GM18858 (cell line): ENCODE data around the gene AFF2.

Experiments used
- ATAC-seq: cut with Tn5 transposase; IDR thresholded peaks from one replicate; pipeline ENCODE4 v1.9.1; 2021; ENCODE audit not compliant: unreplicated experiment

The AFF2 gene

DNA sequence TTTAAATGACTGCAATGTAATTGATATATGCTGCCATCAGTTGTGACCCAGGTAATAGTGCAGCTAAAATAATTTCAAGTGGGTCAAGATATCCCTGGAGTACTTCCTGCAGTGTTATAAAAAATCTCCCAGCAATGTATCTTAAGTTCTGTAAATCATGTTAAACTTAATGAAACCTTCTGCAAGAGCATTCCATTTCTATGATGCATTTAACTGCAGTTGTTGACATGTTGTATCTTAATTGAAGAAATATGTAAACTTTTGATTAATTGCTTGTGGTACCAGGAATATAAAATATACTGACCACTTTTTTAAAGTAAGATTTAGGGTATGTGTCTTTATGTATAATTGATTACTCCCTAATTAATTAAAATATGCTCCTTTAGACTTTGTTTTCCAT is 213.6 kb downstream of the AFF2 start:
- ATAC-seq: no peak

DNA sequence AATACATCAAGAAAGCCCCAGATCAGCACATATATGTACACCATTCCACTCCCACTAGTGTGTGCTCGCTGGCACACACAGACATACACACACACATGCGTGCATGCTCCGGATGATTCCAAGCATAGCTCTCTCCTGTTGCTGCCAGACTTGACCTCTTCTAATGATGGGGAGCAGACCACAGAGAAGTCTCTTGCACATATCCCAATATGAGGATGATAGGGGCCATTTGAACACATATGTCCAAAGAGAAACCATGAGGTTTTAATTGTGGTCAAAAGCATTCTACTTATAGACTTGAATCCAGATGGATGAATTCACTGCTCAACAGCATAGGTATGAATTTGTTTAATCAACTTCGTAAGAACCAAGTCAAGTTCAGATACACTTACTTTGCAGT is 214.9 kb downstream of the AFF2 start:
- no peak for ATAC-seq

DNA sequence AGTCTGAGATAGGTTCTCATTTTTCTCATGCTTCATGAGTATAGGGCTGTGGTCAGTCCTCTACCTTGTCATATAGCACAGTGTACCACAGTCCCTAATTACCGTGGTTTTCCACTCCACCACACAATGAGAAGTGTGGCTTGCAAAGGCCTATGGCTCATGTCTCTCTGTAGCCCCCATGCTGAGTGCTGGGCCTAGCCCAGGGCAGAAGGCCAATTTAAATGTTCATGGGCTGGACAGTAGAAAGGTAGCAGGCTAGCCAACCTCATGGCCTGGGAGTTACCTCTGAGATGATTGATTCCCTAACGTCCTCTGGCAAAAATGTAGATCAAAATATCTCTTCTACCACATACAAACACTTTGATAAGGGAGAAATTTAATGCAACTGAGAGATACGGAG is 222.5 kb downstream of the AFF2 start:
- no peak for ATAC-seq

DNA sequence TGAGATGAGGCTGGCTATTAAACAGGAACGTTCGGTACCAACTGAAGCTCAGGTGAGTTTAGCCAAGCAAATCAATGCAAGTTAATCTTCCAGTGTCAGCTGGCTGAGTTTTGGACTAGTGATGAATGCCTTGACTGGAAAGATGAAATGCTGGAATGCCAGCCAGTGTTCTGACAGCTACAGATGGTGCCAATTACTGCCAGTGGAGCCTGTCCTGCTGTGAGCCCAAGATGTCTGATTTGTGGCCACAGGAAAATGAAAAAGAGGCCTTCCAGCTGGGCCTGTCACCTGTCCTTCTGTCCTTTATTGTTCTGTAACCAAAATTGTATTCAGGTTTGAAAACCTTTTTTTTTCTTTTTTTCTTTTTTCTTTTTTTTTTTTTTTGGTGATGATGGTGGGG is 223.1 kb downstream of the AFF2 start:
- no peak for ATAC-seq

DNA sequence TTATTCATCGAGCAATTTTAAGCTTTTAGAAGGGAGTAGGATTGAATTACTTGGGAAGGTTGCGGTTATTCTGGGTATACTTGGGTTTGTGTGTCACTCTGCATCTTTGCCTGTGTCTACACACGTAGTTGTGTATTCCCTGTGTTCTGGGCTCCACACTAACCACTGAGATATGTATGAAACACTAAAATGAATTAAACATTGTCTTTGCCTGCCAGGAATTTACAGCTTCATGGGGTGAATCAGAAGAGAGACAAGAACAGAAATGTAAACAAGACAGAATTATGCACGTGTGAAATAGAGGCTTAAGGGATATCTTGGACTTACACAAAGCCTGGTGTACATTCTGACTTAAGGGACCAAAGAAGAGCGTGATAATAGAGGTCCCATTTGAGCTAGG is 228.5 kb downstream of the AFF2 start:
- no peak for ATAC-seq

DNA sequence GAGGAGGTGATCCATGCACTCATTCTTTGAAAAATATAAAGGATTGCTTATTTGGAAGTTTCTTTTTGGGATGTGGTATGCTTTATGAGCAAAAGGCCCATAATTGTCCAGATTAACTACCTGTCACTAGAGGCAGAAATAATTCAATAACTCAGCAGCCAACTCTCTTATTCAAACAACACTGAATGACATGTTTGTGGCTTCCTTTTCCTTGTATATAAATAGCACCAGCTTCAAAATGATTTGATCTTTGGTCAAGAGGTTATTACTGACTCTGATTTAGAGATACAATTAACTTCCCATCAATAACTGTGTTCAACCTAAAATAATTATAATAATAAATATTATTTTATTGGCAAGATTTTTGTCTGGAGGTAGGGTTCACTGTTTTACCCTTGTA is 232.3 kb downstream of the AFF2 start:
- no peak for ATAC-seq

DNA sequence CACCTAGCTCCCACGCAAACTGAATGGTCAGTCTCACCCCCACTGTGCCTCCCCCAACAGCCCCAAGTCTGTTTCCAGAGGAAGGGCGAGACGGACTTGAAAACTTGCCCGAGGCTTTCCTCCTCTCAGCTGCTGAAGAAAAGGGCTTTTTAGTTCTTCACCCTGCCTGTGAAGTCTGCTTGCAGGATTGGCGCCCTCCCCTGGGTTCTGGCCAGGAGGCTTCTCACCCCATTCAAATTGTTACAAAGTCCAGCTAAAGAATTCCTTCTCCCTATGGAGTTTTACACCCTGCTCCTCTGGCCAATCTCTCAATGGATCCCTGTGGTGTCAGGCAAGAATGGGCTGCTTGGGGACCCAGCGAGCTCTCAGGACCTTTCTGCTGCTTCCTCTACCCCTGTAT is 241.0 kb downstream of the AFF2 start:
- ATAC-seq: no peak

DNA sequence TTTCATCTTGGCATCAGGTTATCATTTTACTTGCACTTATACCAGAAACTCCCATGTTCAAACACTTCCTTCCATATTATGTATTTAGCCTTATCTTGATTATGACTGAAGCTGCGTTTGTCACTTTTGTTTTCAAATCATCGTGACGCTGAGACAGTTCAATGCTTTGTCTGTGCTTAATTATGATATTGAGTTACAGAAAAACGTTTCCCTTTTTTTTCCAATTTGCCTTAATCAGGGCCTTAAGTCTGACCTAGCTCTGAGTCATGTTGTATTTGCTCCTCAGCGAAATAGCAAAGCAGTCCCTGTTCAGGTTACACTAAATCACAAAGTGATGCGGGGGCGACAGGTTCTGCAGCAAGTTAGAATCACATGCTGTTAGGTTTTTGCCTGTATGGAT is 254.7 kb downstream of the AFF2 start:
- ATAC-seq: no peak

DNA sequence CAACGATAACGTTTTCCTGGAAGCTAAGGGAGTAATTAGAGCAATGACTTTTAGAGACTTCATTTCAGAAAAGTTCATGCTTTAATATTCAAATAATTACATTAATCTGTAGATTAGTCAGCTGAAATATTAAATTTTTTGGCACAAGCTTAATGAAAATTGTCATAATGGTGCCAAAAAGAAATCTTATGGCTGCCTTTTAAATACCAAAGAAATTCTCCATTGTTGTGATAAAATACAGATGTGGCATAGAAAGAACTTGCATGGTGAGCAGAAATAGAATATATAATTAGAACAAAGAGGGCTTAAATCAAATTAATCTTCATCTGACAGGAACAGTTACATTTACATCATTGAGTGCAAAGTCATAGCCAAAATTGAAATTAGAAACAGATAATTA is 263.5 kb downstream of the AFF2 start:
- no peak for ATAC-seq

DNA sequence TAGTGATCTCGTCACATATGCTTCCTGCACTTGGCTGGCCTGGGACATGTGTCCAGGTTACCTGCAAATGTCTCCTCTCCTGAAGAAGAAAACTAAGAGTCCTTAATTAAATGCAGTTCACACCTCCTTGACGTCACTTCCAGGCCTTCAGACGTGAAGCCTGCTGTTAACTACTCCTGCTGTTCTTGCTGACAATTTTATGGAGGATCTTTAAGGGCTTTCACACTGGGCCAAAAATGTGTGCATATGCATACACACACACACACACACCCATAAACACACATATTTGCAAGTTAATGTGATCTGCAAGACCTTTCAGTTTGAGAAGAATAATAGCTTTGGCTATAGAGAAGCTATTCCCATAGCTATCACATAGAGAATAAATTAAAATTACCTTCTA is 267.9 kb downstream of the AFF2 start:
- no peak for ATAC-seq

DNA sequence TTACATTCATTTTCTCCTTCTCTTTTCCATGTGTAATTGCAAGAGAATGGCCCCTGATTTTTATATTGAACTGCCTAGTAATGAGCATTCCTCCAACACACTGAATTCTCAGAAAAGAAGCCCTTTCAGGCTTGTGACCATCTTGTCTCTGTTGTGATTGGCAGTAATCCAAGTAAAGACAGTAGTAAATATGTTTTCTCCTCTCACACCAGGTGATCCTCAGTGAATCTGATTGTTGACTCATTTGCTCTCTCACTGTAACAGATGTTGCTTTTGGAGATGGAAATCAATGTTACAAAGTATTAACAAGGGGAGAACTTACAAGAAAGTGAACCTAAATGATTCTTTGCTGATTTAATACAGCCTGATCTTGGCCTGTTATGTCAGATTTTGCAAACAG is 271.0 kb downstream of the AFF2 start:
- no peak for ATAC-seq

DNA sequence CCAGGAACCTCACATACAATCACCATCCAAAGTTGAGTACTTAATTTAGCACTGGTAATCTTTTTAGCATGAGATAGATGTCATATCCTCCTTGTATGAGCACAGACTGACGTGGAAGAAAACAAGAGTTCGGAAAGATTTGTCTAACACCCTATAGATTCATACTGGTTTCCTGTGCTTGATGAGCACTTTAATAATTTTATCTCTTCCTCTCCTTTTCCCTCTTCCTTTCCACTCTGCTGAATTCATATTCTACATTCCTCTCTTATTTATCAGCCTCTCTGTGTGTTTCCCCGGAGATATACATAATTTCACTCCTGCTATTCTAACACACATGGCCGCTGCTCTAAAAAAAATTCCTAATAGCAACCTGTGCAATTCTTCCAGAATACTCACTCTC is 273.9 kb downstream of the AFF2 start:
- no peak for ATAC-seq

DNA sequence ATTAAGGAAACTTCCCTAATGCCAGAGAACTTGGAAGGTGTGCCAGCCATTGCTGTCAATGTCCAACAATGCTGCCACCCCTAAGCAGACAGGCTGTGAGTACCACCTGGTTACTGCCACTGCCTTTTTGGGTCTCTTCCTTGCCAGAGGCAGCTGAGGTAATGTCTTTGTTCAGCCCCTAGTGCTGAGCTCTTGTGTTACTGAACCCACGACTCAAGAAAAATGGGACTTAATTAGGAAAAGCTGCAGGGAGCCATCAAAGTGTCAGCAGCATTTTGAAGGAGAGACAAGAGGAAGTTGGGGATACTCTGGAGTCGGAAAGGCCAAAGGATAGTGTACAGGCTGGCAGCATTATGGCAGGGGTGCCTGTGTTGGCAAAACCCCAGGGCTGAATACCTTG is 283.7 kb downstream of the AFF2 start:
- no peak for ATAC-seq

DNA sequence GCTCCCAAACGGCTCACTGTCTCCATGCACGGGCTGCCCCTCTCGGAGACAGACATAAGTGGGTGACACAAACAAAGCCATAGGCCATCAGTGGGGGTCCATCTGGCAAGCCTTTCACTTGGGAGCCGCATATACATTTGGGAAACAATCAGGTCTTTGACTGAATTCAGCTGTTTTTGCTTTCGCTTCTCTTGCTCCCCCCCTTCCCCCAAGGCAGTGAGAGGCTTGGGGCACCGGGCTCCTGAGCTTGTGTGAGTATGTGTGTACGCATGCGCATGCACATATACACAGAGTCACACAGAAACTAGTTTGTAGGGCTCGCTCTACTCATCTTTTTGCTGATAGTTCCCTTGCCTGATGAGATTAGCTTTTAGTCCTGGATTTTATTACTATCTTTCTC is 284.4 kb downstream of the AFF2 start:
- ATAC-seq: no peak

DNA sequence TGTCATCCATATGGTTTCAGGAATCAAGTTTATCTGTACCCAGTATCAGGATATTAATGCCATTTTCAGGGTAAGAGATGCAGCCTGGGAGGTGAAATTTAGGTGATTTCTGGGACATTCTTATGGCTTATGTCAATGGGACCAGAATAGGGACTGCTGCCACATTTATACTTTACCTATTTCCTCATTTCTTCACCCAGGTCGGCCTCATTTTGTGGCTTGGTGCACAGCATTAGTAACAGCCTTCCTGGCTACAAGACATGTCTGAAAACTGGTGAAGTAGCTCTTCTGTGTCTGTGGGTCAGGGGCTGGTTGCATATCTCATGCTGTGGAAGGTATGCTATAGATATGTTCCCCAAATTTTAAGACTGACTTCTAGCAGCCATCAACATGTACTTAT is 284.8 kb downstream of the AFF2 start:
- ATAC-seq: no peak

DNA sequence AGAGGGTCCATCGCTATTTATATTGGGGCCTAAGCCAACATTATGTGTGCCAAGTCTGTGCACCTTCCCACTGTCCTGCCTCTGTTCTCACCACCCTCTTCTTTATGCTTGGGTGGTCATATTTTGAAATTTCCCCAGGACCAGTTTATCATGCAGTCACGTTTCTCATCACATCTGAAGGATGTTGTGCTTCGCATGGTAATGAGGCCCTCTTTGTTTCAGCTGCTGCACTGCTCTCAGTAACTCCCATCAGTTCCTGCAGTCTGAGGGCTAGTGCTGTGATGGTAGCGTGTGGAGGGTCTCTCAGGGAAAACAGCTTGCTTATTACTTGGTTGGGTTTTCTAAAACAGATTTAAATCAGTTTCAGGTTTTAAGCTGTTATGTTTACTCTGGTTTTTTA is 288.0 kb downstream of the AFF2 start:
- ATAC-seq: no peak

DNA sequence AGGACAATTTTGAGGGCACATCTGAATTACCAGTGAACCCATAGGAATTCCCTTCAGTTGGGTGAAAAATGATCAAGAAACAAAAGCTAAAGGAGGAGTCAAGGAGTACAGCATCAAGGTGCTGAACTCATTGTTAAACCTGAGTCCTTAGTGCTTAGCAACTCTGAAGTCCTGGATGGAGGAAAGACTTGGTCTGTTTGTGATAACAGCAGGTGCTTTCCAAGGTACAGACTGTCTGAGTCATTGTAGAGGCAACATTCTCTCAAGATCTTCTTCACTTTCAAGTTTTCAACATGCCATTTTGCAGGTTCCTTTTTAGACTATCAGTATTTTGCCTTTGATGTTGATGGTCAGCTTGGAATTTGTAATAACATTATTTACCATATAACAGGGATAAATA is 293.9 kb downstream of the AFF2 start:
- ATAC-seq: no peak

DNA sequence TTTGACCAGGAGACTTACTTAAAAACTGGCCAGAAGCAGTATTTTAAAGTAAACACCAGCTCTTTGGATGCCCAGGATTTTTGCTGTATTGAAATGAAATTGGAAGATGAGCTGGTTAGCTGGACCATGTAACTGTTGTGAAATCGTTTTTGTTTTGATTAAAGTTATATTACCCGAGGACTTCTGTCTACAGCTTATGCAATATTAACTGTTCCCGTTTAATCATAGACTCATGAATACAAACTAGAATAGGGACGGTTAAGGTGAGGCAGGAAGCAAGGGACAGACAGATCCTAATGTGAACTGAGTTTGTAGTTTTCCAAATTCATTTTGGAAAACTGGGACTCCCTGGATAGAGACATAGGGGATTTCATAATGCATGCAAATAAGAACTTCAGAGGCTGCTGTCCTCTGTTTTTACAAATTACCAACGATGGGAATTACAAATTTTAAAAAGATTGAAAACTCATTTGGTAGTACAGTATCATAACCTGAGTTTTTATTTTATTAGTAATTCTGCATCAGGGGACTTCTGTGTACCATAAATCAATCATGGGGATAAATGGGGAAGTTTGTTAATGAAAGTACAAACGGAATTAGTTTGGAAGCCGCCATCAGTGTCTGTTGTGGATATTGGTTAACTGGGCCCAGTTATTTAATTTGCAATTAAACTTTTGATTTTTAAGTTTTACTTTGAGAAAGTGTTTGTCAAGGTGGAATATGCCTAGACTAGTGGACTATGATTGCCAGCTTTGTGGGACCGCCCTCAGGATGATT is 304.4 kb downstream of the AFF2 start:
- no peak for ATAC-seq

DNA sequence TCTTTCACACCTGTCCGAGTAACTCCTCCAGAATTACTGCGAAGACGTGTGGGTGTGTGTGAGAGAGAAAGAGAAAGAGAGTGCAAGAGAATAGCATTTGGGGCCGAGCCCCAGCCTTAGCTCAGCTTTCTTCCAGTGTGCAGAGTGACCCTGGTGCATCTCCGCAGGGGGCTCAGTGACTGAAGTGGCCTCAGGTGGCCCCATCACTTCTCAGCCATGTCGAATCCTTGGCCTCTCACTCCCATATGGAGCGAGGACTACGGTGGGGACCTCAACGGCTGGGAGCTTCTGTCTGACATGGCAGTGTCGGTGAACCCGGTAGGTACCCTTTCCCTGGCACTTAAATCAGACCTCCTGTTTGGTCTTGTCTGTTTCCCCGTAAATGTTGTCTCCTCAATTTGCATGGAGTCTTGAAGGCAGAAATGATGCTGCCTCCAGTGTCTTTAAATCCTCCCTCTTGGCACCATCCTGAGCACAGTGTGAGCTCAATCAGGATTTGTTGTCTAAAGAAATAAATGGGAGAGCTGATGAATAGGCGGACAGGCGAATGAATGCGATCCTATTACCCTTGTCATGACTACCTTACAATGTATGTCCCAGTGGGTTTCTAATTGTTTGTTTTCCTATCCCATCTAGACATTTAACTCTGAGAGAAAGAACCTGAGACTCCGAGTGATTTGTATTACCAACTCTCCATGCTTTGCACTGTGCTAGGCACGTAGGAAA is 305.9 kb downstream of the AFF2 start:
- ATAC-seq: no peak

DNA sequence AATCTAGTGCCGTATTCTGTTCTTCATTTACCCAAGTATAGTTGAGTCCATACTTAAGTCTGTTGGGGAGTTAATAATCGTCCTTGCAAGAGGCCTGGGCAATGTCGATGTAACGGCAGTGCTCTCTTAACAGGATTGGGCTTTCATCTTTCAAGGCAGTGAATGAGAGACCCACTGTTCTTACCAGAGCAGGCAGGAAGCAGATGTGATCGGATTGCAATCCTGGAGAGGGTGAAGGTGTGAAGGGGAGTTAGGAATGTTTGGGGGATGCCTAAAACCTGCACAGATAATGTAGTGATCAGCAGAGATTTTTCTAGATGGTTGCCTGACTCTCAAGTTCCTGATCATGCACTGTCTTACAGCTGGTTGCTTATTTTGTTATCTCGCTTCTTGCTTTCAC is 308.4 kb downstream of the AFF2 start:
- no peak for ATAC-seq

DNA sequence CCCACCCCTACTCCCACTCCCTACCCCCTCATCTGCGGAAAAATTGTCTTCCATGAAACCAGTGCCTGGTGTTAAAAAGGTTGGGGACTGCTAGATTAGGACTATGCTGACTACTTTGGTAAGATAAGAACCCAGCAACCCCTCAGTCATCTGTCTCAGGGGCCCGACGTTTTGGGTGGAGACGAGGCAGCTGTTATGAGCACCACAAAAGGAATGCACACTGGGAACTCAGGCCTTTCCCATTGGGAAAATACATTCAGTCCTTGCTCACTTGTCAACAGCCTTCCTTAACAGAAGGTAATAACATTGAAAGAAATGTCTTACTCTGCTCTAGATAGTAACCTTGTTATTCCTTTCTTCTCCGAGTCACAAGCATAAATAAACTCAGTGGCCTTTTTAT is 310.8 kb downstream of the AFF2 start:
- ATAC-seq: no peak

DNA sequence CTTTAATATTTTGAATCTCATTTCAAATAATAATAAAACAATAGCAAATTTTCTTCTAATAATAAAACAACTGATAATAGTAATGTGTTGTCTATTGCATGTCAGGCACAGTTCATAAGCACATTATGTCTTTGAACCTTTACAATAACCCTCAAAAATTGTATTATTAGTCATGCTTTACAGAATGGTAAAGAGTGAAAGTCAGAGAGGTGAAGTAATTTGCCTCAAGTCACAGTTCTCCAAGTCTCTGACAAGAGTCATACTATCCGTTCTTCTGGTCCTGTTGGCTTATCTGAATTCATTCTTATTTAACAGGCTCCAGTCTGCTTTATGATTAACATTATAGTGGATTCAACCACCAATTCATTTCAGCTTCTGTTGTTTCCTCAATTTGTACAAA is 313.0 kb downstream of the AFF2 start:
- ATAC-seq: no peak

DNA sequence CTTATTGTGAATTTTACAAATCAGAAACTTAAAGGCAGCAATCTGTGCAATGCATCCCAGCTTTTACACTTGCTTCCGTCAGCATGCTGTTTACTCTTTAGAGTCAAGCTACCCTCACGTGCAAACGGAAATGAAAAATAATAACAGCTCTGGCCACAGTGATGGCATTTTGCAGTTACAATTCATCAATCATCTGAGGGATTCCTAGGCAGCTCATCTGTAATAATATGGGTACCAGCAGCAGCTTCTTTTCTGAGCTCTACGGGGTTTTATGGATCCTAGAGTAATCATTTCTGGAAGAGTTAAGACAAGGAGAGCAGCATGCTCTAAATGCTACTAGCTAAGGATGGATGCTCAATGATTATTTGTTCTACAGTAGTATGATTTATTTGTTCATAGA is 313.6 kb downstream of the AFF2 start:
- no peak for ATAC-seq
